ENCODE results near the gene NAV2.

NAV2 gene

DNA sequence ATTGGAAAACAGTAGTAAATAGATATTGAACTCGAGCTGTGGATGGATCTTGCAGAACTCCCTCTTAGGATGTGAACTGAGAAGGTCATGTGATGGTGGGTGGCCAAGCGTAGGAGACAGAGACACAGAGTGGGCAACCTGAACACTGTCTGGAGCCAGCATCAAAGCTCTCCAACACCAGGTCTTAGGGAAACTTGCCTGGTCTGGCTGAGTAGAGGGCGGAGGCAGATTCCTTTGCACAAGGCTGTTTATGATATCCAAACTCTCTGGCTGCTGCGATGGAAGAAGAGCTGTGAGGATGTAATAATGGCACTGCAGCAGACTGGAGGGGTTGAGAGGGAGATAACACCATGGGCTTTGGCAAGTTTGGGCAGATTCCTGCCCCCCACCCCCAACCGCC, 10.1 kb downstream of the NAV2 start:
- Histone ChIP-seq H3K4me3 (ENCODE audit: low read length) (no peak overlapping the region), H3K9me3 (replicated peaks; ENCODE audit: low read length) (no peaks in the 10 kb centered on the region), H3K4me2 (ENCODE audit: low read length) (peak overlapping the region; percentile 40), H3K9ac (ENCODE audit: low read depth, low read length) (peak overlapping the region; percentile 5), H3K27me3 (ENCODE audit: control insufficient read depth, insufficient read depth, low read length) (no peaks in the 10 kb centered on the region), H3K36me3 (ENCODE audit: insufficient read depth, low read length) (peaks cover 82% of the 10 kb centered on the region), H3K4me1 (ENCODE audit: control insufficient read depth, insufficient read depth, low read length) (peaks cover 65% of the 10 kb centered on the region)

DNA sequence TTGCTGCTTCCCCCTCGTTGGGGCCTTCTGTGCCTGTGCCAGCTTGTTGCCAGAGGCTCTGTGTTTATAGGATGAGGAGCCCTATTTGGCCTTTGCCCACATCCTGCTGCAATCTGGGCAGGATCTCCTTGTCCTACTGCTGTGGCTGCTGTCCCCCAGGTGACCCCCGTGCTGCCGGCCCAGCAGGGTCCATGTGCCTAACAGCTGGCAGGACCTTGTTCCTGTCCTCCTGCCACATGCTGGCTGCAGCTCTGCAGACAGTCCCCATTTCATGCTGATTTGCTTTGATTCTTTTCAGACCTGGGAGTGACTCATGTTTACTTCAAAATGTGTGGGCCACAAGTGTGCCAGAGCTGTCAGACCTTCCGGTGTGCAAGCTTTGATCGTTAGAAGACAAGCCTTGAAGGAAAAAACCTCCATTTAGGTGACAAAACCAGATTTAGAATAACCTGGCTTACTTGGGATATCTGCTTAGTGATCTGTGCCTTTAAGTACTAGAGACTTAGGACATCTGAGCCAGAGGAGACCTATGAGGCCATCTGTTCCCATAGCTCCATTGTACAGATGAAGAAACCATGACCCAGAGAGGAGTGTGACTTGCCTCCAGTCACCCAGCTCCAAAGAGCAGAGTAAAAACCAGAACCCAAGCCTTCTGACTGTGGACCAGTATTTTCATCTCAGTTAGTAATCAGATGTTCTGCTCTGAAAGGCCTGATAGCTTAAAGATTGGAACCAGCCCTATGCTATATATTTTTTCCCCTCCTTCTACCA, 11.1 kb downstream of the NAV2 start:
- no peak overlapping the region for H3K4me3 ChIP-seq (ENCODE audit: low read length)

DNA sequence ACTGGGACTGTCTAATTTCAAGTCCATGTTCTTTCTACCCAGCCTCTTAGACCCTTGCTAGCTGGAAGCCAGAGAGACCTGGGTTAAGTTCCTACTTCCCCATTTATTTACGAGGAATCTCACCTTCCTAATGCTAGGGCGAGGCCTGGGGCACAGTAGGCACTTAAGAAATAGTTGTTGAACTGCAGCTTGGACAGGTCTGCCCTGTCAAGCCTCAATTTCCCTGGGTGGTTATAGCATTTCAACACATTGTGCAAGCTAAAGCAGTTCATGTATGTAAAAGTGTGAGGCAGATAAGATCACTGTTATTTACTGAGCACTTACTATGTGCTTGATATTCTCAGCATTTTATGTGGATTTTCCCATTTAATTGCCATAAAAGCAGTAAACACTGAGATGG, 12.1 kb downstream of the NAV2 start:
- peaks cover 91% of the 10 kb centered on the region for H3K36me3 ChIP-seq (ENCODE audit: insufficient read depth, low read length)
- H3K4me2 ChIP-seq (ENCODE audit: low read length), result no peak overlapping the region
- H3K4me3 ChIP-seq (ENCODE audit: low read length), result no peak overlapping the region
- H3K27me3 ChIP-seq (ENCODE audit: control insufficient read depth, insufficient read depth, low read length), result no peaks in the 10 kb centered on the region
- H3K4me1 ChIP-seq (ENCODE audit: control insufficient read depth, insufficient read depth, low read length), result peaks cover 64% of the 10 kb centered on the region
- no peaks in the 10 kb centered on the region for H3K9me3 ChIP-seq (replicated peaks; ENCODE audit: low read length)
- H3K9ac ChIP-seq (ENCODE audit: low read depth, low read length), result no peak overlapping the region

More for the DNA sequence above, 11.1 kb downstream of the NAV2 start:
- H3K27me3 ChIP-seq (ENCODE audit: control insufficient read depth, insufficient read depth, low read length), result no peaks in the 10 kb centered on the region
- peaks cover 91% of the 10 kb centered on the region for H3K36me3 ChIP-seq (ENCODE audit: insufficient read depth, low read length)
- H3K4me1 ChIP-seq (ENCODE audit: control insufficient read depth, insufficient read depth, low read length), result peaks cover 66% of the 10 kb centered on the region
- H3K4me2 ChIP-seq (ENCODE audit: low read length), result peak overlapping the region; percentile 40
- H3K9ac ChIP-seq (ENCODE audit: low read depth, low read length), result peak overlapping the region; percentile 5
- no peaks in the 10 kb centered on the region for H3K9me3 ChIP-seq (replicated peaks; ENCODE audit: low read length)

DNA sequence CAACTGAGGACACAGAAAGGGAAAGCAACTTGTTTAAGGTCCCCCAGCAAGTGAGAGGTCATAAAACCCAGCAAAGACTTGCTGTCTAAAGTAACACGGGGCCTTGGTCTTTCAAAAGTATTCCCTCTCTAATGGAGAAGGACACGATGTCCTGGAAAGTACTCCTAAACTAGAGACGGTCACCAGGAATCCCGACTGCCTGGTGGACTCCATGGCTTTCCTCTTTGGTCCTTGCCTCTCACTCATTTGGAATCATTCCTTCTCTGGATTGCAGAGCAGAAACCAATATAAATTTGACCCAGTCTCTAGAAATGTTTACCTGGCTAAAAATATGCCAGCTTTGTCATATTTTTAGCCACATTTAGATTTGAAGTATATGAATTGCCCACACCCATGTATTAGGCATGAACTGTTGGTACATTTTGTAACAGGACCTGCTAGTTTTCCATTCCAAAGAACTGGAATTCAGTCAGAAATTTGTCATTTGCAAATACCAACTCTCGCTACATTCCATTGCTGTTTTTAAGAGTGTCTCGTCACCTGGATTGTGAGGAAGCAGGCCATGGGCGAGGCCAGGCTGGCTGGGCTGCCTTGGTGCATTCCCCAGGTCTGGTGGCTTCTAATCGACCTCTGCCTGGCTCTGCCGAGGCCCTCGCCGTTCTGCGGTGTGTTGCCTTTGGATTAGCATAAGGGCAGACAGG, 12.9 kb downstream of the NAV2 start:
- H3K4me1 ChIP-seq (ENCODE audit: control insufficient read depth, insufficient read depth, low read length), result peaks cover 62% of the 10 kb centered on the region
- no peak overlapping the region for H3K9ac ChIP-seq (ENCODE audit: low read depth, low read length)

DNA sequence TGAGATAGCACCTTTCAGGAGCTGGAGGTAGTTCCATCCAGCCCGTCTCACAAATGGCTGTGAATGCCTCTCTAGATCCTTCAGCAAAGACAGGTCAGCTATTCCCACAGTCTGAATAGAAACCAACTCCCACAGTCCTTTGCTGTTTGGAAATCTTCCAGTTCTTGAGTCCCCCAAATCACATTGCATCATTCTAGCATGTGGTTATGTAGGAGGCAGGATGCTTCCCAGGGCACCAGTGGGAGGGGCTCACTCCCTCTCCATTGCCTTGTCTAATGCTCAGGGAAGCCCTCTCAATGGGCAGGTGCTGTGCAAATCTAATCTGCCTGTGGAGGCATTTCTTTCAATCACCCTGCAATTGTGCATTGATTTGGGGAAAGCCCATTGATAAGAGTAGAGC, 14.6 kb downstream of the NAV2 start:
- H3K9me3 ChIP-seq (replicated peaks; ENCODE audit: low read length), result no peaks in the 10 kb centered on the region
- no peak overlapping the region for H3K9ac ChIP-seq (ENCODE audit: low read depth, low read length)
- H3K4me1 ChIP-seq (ENCODE audit: control insufficient read depth, insufficient read depth, low read length), result peaks cover 45% of the 10 kb centered on the region
- no peak overlapping the region for H3K4me3 ChIP-seq (ENCODE audit: low read length)
- no peak overlapping the region for H3K4me2 ChIP-seq (ENCODE audit: low read length)
- H3K36me3 ChIP-seq (ENCODE audit: insufficient read depth, low read length), result peaks cover 80% of the 10 kb centered on the region
- no peaks in the 10 kb centered on the region for H3K27me3 ChIP-seq (ENCODE audit: control insufficient read depth, insufficient read depth, low read length)

More for the DNA sequence above, 12.9 kb downstream of the NAV2 start:
- H3K4me2 ChIP-seq (ENCODE audit: low read length), result no peak overlapping the region
- H3K9me3 ChIP-seq (replicated peaks; ENCODE audit: low read length), result no peaks in the 10 kb centered on the region
- no peak overlapping the region for H3K4me3 ChIP-seq (ENCODE audit: low read length)
- no peaks in the 10 kb centered on the region for H3K27me3 ChIP-seq (ENCODE audit: control insufficient read depth, insufficient read depth, low read length)
- H3K36me3 ChIP-seq (ENCODE audit: insufficient read depth, low read length), result peaks cover 88% of the 10 kb centered on the region

DNA sequence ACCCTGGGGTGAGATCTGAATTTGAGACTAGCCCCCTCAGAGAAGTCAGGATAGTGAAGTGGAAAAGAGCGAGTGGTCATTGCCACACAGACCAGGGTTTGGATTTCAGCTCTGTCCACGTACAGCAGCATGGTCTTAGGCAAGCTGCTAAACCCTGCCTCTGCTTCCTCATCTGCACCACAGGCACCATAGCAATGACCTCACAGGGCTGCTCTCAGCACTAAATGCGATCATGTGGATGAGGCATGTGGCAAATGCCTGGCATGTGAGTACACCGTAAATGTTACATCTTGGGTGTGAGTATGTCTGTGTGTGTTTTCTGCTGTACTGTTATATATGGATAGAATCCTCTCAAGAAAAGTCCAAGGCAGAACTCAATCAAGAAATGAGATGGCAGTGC, 15.8 kb downstream of the NAV2 start:
- no peak overlapping the region for H3K9ac ChIP-seq (ENCODE audit: low read depth, low read length)
- no peaks in the 10 kb centered on the region for H3K9me3 ChIP-seq (replicated peaks; ENCODE audit: low read length)
- H3K4me1 ChIP-seq (ENCODE audit: control insufficient read depth, insufficient read depth, low read length), result peaks cover 33% of the 10 kb centered on the region
- no peak overlapping the region for H3K4me2 ChIP-seq (ENCODE audit: low read length)
- H3K27me3 ChIP-seq (ENCODE audit: control insufficient read depth, insufficient read depth, low read length), result no peaks in the 10 kb centered on the region
- H3K4me3 ChIP-seq (ENCODE audit: low read length), result no peak overlapping the region
- H3K36me3 ChIP-seq (ENCODE audit: insufficient read depth, low read length), result peaks cover 82% of the 10 kb centered on the region

DNA sequence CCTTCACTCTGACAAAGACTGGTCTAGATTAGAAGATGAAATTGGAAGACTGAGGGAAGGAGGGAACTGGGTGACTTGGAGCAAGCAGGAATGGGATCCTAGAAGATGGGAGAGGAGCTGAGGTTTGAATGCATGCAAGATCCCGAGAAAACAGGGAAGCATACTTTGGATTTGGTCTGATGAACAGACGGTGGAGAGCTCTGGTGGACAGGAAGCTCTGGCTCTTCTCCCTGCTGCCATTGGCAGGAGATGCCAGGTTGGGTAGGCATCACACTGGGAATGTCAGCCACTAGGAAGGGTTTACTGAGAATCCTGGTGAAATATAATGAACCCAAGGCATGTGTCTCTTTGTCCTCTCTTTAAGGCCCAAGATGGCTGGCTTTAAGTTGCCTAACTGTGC, 16.5 kb downstream of the NAV2 start:
- H3K4me1 ChIP-seq (ENCODE audit: control insufficient read depth, insufficient read depth, low read length), result peaks cover 33% of the 10 kb centered on the region
- no peaks in the 10 kb centered on the region for H3K9me3 ChIP-seq (replicated peaks; ENCODE audit: low read length)
- no peak overlapping the region for H3K4me2 ChIP-seq (ENCODE audit: low read length)
- H3K4me3 ChIP-seq (ENCODE audit: low read length), result no peak overlapping the region
- no peaks in the 10 kb centered on the region for H3K27me3 ChIP-seq (ENCODE audit: control insufficient read depth, insufficient read depth, low read length)
- H3K9ac ChIP-seq (ENCODE audit: low read depth, low read length), result no peak overlapping the region
- H3K36me3 ChIP-seq (ENCODE audit: insufficient read depth, low read length), result peaks cover 75% of the 10 kb centered on the region

DNA sequence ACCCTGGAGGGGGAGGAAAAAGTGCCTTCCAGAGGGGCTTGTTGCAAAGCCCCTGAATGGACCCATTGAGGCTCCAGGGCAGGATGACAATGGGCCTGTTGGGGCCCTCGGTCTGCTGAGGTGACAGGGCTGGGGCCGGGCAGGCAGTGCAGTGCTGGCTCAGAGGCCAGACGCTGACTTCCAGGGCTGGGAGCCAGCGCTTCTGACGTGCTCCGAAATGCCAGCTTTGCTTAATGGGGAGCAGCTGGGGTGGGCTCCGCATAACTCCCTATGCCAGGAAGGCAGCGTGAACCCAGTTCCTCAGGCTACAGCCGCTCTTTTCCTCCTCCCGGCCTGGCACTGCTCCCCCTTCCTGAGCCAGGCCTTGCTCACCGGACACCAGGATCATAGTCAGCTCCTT, 17.7 kb downstream of the NAV2 start:
- Histone ChIP-seq H3K4me2 (ENCODE audit: low read length) (no peak overlapping the region), H3K4me3 (ENCODE audit: low read length) (no peak overlapping the region), H3K9ac (ENCODE audit: low read depth, low read length) (no peak overlapping the region), H3K9me3 (replicated peaks; ENCODE audit: low read length) (no peaks in the 10 kb centered on the region), H3K4me1 (ENCODE audit: control insufficient read depth, insufficient read depth, low read length) (peaks cover 45% of the 10 kb centered on the region), H3K27me3 (ENCODE audit: control insufficient read depth, insufficient read depth, low read length) (no peaks in the 10 kb centered on the region), H3K36me3 (ENCODE audit: insufficient read depth, low read length) (peaks cover 69% of the 10 kb centered on the region)

DNA sequence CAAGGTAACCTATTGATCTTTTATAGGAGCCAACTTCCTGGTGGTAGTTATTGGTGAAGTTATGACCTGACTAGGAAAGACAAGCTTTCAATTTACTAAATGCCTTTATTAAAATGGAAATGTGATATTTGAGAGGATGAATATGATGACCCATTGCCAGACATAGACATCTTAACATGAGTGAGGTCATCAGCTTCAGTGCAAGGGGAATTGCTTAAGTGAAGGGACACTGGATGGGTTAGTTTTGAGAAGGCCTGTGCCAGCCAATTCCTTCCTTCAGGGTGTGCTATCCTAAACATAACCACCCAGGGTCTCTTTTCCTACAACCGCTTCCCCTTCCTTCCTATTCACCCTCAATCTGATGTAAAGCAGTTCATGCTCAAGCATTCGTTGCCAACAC, 21.5 kb downstream of the NAV2 start:
- H3K27me3 ChIP-seq (ENCODE audit: control insufficient read depth, insufficient read depth, low read length), result no peaks in the 10 kb centered on the region
- H3K9ac ChIP-seq (ENCODE audit: low read depth, low read length), result no peak overlapping the region
- H3K9me3 ChIP-seq (replicated peaks; ENCODE audit: low read length), result no peaks in the 10 kb centered on the region
- no peak overlapping the region for H3K4me3 ChIP-seq (ENCODE audit: low read length)
- H3K36me3 ChIP-seq (ENCODE audit: insufficient read depth, low read length), result peaks cover 62% of the 10 kb centered on the region
- peaks cover 46% of the 10 kb centered on the region for H3K4me1 ChIP-seq (ENCODE audit: control insufficient read depth, insufficient read depth, low read length)
- H3K4me2 ChIP-seq (ENCODE audit: low read length), result no peak overlapping the region

DNA sequence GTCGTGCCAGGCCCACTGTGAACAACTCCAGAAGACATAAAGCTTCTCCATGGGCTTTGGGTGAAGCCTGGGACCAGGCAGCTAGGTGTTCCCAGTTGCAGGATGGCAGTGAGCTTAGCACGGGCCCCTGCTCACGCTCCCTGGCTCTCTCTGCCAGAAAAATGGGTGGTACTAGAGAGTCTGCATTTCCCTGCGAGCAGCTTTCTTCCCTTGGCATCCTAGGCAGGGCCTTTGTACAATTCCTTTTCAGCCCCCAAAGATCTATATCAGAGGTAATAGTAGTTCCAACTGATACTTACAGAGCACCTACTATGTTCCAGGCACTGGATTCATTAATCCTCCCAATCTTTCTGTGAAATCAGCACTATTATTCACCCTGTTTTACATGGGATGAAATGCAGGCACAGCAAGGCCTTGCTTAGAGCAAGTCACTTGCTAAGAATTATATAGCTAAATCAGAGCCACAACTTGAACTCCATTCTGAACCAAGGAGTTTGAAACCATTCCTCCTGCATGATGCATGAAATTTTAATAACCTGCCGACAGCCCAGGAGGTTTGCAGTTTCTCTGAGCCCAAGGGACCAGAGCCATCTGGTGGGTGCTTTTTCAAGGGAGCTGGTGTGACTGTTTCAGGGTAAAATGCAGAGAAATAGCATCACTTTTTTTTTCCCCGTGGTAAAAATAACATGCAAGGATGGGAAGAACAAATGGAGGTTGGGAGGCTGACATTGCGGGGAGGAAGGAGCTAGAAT, 22.7 kb downstream of the NAV2 start:
- peaks cover 39% of the 10 kb centered on the region for H3K4me1 ChIP-seq (ENCODE audit: control insufficient read depth, insufficient read depth, low read length)
- peaks cover 52% of the 10 kb centered on the region for H3K36me3 ChIP-seq (ENCODE audit: insufficient read depth, low read length)
- H3K9ac ChIP-seq (ENCODE audit: low read depth, low read length), result no peak overlapping the region
- H3K4me2 ChIP-seq (ENCODE audit: low read length), result no peak overlapping the region
- no peaks in the 10 kb centered on the region for H3K27me3 ChIP-seq (ENCODE audit: control insufficient read depth, insufficient read depth, low read length)
- H3K4me3 ChIP-seq (ENCODE audit: low read length), result no peak overlapping the region
- no peaks in the 10 kb centered on the region for H3K9me3 ChIP-seq (replicated peaks; ENCODE audit: low read length)

DNA sequence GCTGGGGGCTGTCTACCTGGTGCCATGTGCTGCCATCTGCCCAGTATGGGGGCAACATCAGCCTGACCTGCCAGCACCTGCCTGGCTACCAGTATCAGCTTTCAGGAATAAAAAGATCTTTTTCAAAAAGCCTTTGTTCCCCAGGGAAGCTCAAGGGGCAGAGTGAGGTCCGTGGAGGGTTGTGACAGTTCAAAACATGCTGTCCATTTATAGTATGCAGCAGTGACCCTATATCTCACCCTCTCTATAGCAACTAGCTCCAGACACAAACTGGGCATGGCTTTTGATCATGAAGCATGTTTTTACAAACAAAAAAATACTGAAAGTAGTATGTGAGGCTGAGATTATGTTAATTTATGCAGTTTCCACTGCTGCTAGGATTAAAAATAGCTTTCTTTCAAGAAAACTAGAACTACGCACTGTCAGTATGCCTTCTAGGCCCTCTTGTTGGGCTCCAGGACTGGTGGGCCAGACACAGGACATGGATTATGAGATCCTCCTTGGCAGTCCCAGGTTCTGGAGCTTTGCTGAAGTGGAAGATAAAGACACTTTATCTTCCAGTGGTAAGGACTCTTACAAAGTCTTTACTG, 23.4 kb downstream of the NAV2 start:
- Histone ChIP-seq H3K36me3 (ENCODE audit: insufficient read depth, low read length) (peaks cover 52% of the 10 kb centered on the region), H3K4me3 (ENCODE audit: low read length) (no peak overlapping the region), H3K9ac (ENCODE audit: low read depth, low read length) (no peak overlapping the region), H3K4me1 (ENCODE audit: control insufficient read depth, insufficient read depth, low read length) (peaks cover 37% of the 10 kb centered on the region), H3K4me2 (ENCODE audit: low read length) (no peak overlapping the region), H3K9me3 (replicated peaks; ENCODE audit: low read length) (no peaks in the 10 kb centered on the region), H3K27me3 (ENCODE audit: control insufficient read depth, insufficient read depth, low read length) (no peaks in the 10 kb centered on the region)

Data from skeletal muscle satellite cell (primary cell).